H9 (cell line): ENCODE data around the gene ARHGDIA. TPM values are rescaled to one million over a fixed set of nuclear protein-coding genes. Genes with fewer than 3 reads are reported as not detected.

ENCODE experiments used
- DNase-seq: peaks from one replicate; pipeline ENCODE4 v3.0.0-alpha.2; 2017
- H2AFZ ChIP-seq: one replicate; pipeline ENCODE4 v1.6.1; 2013; ENCODE audit warnings: mild to moderate bottlenecking, low read length, control low read depth, moderate library complexity
- H2AK5ac ChIP-seq: 2 replicates; pipeline ENCODE4 v1.6.1; 2013; ENCODE audit warnings: low read length, control low read depth, mixed read lengths; ENCODE audit not compliant: insufficient read length
- H2BK120ac ChIP-seq: one replicate; pipeline ENCODE4 v1.6.1; 2013; ENCODE audit warnings: low read depth, mild to moderate bottlenecking, low read length, control low read depth, inconsistent platforms; ENCODE audit not compliant: poor library complexity, severe bottlenecking
- H2BK12ac ChIP-seq: 2 replicates; pipeline ENCODE4 v1.6.1; 2013; ENCODE audit warnings: low read length, control low read depth, mixed read lengths, low read depth; ENCODE audit not compliant: insufficient read length
- H2BK15ac ChIP-seq: 2 replicates; pipeline ENCODE4 v1.6.1; 2013; ENCODE audit warnings: low read depth, low read length, control low read depth
- H2BK20ac ChIP-seq: one replicate; pipeline ENCODE4 v1.6.1; 2013; ENCODE audit warnings: low read depth, mild to moderate bottlenecking, low read length, control low read depth, inconsistent platforms; ENCODE audit not compliant: poor library complexity, severe bottlenecking
- H2BK5ac ChIP-seq: 2 replicates; pipeline ENCODE4 v1.6.1; 2013; ENCODE audit warnings: low read length, control low read depth, mixed read lengths; ENCODE audit not compliant: insufficient read length
- H3K14ac ChIP-seq: 2 replicates; pipeline ENCODE4 v1.6.1; 2013; ENCODE audit warnings: low read length, control low read depth; ENCODE audit not compliant: insufficient read depth
- H3K18ac ChIP-seq: 2 replicates; pipeline ENCODE4 v1.6.1; 2013; ENCODE audit warnings: low read depth, mild to moderate bottlenecking, mixed read lengths, low read length, control low read depth; ENCODE audit not compliant: insufficient read length
- H3K23ac ChIP-seq: 2 replicates; pipeline ENCODE4 v1.6.1; 2013; ENCODE audit warnings: low read length, control low read depth, mixed read lengths, low read depth; ENCODE audit not compliant: insufficient read length
- H3K23me2 ChIP-seq: 2 replicates; pipeline ENCODE4 v1.6.1; 2013; ENCODE audit warnings: low read depth, mild to moderate bottlenecking, mixed read lengths, low read length, control low read depth; ENCODE audit not compliant: insufficient read length, poor library complexity, severe bottlenecking
- H3K27ac ChIP-seq: 2 replicates; pipeline ENCODE4 v1.5.1; 2013; ENCODE audit warnings: low read length, control low read depth, mixed read lengths, low read depth; ENCODE audit not compliant: insufficient read length
- H3K27me3 ChIP-seq: 2 replicates; pipeline ENCODE4 v1.6.1; 2013; ENCODE audit warnings: low read length, control low read depth, inconsistent platforms; ENCODE audit not compliant: insufficient read depth
- H3K4ac ChIP-seq: 2 replicates; pipeline ENCODE4 v1.6.1; 2013; ENCODE audit warnings: low read depth, mild to moderate bottlenecking, control low read depth, inconsistent platforms, low read length, moderate library complexity
- H3K4me1 ChIP-seq: 2 replicates; pipeline ENCODE4 v1.6.1; 2013; ENCODE audit warnings: low read length, control low read depth, inconsistent platforms; ENCODE audit not compliant: insufficient read depth
- H3K4me2 ChIP-seq: 2 replicates; pipeline ENCODE4 v1.6.1; 2013; ENCODE audit warnings: low read length, control low read depth, mixed read lengths; ENCODE audit not compliant: insufficient read length, insufficient read depth
- H3K56ac ChIP-seq: 2 replicates; pipeline ENCODE4 v1.6.1; 2013; ENCODE audit warnings: low read depth, mild to moderate bottlenecking, mixed read lengths, low read length, control low read depth; ENCODE audit not compliant: insufficient read length
- H3K79me1 ChIP-seq: 2 replicates; pipeline ENCODE4 v1.6.1; 2013; ENCODE audit warnings: low read depth, mild to moderate bottlenecking, moderate library complexity, low read length, control low read depth, inconsistent platforms; ENCODE audit not compliant: insufficient read depth, poor library complexity, severe bottlenecking
- H3K79me2 ChIP-seq: 2 replicates; pipeline ENCODE4 v1.6.1; 2013; ENCODE audit warnings: low read length, control low read depth, inconsistent platforms; ENCODE audit not compliant: insufficient read depth
- H3K9ac ChIP-seq: 2 replicates; pipeline ENCODE4 v1.6.1; 2013; ENCODE audit warnings: low read length, control low read depth, mixed read lengths; ENCODE audit not compliant: insufficient read length; ENCODE audit errors: extremely low read depth
- H3K9me3 ChIP-seq: one replicate; pipeline ENCODE4 v1.6.1; 2013; ENCODE audit warnings: low read depth, low read length, inconsistent platforms; ENCODE audit not compliant: control insufficient read depth
- H3T11ph ChIP-seq: one replicate; pipeline ENCODE4 v1.6.1; 2013; ENCODE audit warnings: mild to moderate bottlenecking, low read length, control low read depth, inconsistent platforms
- H4K20me1 ChIP-seq: one replicate; pipeline ENCODE4 v1.6.1; 2013; ENCODE audit not compliant: control insufficient read depth, insufficient read length, insufficient read depth
- H4K5ac ChIP-seq: 2 replicates; pipeline ENCODE4 v1.6.1; 2013; ENCODE audit warnings: low read depth, mild to moderate bottlenecking, mixed read lengths, low read length, control low read depth; ENCODE audit not compliant: insufficient read length
- H4K8ac ChIP-seq: replicated peaks from 2 replicates; pipeline ENCODE4 v1.6.1; 2013; ENCODE audit warnings: low read length, control low read depth, mixed read lengths, low read depth; ENCODE audit not compliant: insufficient read length
- H4K91ac ChIP-seq: 2 replicates; pipeline ENCODE4 v1.6.1; 2013; ENCODE audit warnings: low read depth, mild to moderate bottlenecking, moderate library complexity, mixed read lengths, low read length, control low read depth; ENCODE audit not compliant: insufficient read length
- H3K27ac Mint-ChIP-seq, 3 experiments: 2 replicates in 2 of 3; 3 replicates in 1 of 3; pipeline ENCODE4 v1.8.0; 2020 to 2021; ENCODE audit warnings: mixed read lengths in 3 of 3, mild to moderate bottlenecking in 1 of 3, moderate library complexity in 1 of 3
- H3K27me3 Mint-ChIP-seq: 2 replicates; pipeline ENCODE4 v1.8.0; 2021; ENCODE audit warnings: low read depth, mild to moderate bottlenecking, moderate library complexity, mixed read lengths
- H3K36me3 Mint-ChIP-seq, 3 experiments: 2 replicates in 2 of 3; 3 replicates in 1 of 3; pipeline ENCODE4 v1.8.0; 2020 to 2021; ENCODE audit warnings: low read depth in 3 of 3, mixed read lengths in 3 of 3; ENCODE audit not compliant: insufficient read depth in 1 of 3
- H3K4me1 Mint-ChIP-seq, 2 experiments: 2 replicates each; pipeline ENCODE4 v1.8.0; 2020; ENCODE audit warnings: mixed read lengths in 2 of 2
- H3K4me3 Mint-ChIP-seq, 2 experiments: 2 replicates in 1 of 2; 3 replicates in 1 of 2; pipeline ENCODE4 v1.8.0; 2020 to 2021; ENCODE audit warnings: mild to moderate bottlenecking in 2 of 2, mixed read lengths in 2 of 2, moderate library complexity in 1 of 2
- H3K9me3 Mint-ChIP-seq, 2 experiments: 2 replicates in 1 of 2; 3 replicates in 1 of 2; pipeline ENCODE4 v1.8.0; 2020; ENCODE audit warnings: mild to moderate bottlenecking in 2 of 2, mixed read lengths in 2 of 2, moderate library complexity in 1 of 2
- WGBS: extraction: QIAGEN DNeasy Blood & Tissue Kit; methylation state at CpG from one replicate; pipeline ENCODE4 v1.1.7; 2013; ENCODE audit warnings: missing lambda C conversion rate, low lambda C conversion rate, mixed read lengths; ENCODE audit not compliant: insufficient read length; ENCODE audit errors: extremely low coverage; 5-methylcytosine and 5-hydroxymethylcytosine counted together
- total RNA-seq: library from RNA; stranded (reverse); gene quantifications from 2 replicates; pipeline ENCODE4 v1.2.1, GENCODE V29; 2021
- TF ChIP-seq, protein P1 (sequence below): fragments of 200-600 bp; sonication (generic); conservative IDR thresholded peaks from 3 replicates; pipeline ENCODE4 v1.8.0; 2021; ENCODE audit warnings: antibody characterized with exemption, mild to moderate bottlenecking

Gene ARHGDIA
- total RNA-seq, 1 experiment from 2014 or later, result 247 TPM

DNA sequence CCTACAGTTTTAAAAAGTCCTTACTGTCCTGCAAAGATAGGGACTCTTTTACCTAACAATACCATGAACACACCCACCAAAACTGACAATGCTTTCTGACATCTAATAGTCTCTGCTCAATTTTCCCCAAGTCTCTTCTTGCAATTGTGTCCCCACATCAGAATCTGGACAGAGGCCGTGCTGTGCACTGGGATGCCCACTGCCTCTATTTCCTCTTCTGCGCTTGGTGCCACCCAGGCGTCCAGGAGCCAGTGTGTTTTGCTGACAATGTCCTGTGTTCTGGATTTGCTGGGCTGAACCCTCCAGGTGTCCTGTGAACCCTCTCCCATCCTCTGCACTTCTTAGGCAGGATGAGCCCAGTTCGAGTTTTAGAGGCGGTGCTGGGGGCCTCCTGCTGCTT is 6.4 kb upstream of the ARHGDIA start:
- Histone ChIP-seq H3K23me2 (no peaks in the 10 kb centered on the region), H3T11ph (no peak overlapping the region), H3K4ac (no peak overlapping the region), H3K27ac (no peak overlapping the region), H3K18ac (no peak overlapping the region), H2BK5ac (no peak overlapping the region), H3K4me2 (no peak overlapping the region), H4K5ac (no peak overlapping the region), H3K27me3 (no peaks in the 10 kb centered on the region), H4K91ac (no peak overlapping the region), H3K23ac (no peak overlapping the region), H3K79me1 (no peaks in the 10 kb centered on the region), H3K4me1 (no peaks in the 10 kb centered on the region), H3K79me2 (no peaks in the 10 kb centered on the region), H2BK15ac (no peak overlapping the region; the same call in 1 of the 2 replicates), H3K14ac (no peak overlapping the region), H3K9me3 (no peaks in the 10 kb centered on the region), H2BK12ac (no peak overlapping the region), H2AK5ac (no peak overlapping the region), H3K9ac (no peak overlapping the region), H2BK120ac (no peak overlapping the region), H3K56ac (no peak overlapping the region), H2AFZ (no peak overlapping the region), H4K20me1 (no peaks in the 10 kb centered on the region), H4K8ac (no peak overlapping the region), H2BK20ac (no peak overlapping the region)
- no peak for DNase-seq
- TF ChIP-seq, protein P1, sequence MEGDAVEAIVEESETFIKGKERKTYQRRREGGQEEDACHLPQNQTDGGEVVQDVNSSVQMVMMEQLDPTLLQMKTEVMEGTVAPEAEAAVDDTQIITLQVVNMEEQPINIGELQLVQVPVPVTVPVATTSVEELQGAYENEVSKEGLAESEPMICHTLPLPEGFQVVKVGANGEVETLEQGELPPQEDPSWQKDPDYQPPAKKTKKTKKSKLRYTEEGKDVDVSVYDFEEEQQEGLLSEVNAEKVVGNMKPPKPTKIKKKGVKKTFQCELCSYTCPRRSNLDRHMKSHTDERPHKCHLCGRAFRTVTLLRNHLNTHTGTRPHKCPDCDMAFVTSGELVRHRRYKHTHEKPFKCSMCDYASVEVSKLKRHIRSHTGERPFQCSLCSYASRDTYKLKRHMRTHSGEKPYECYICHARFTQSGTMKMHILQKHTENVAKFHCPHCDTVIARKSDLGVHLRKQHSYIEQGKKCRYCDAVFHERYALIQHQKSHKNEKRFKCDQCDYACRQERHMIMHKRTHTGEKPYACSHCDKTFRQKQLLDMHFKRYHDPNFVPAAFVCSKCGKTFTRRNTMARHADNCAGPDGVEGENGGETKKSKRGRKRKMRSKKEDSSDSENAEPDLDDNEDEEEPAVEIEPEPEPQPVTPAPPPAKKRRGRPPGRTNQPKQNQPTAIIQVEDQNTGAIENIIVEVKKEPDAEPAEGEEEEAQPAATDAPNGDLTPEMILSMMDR, result no peak
- H3K27ac Mint-ChIP-seq, result 0 out of 7 replicates have a peak overlapping the region, but pooled peaks of 1 of the 3 experiments have one; percentile 6
- H3K27me3 Mint-ChIP-seq, result no peaks in the 10 kb centered on the region; the same call in 1 of the 2 replicates
- H3K4me1 Mint-ChIP-seq, result 0 out of 4 replicates have a peak, but pooled peaks cover 0 to 2% of the 10 kb centered on the region in 2 experiments
- H3K4me3 Mint-ChIP-seq, result no peak overlapping the region
- H3K36me3 Mint-ChIP-seq, result peaks cover 11 to 44% (median 40%) of the 10 kb centered on the region in 3 experiments
- H3K9me3 Mint-ChIP-seq, result no peaks in the 10 kb centered on the region; a peak in 1 of 5 replicates
- no CpG with 5 or more reads among the region's 5 CpGs for WGBS
